AG09319 (cell line): ENCODE data around the gene SLC2A5.

Source experiments
- DNase-seq: peaks from one replicate; pipeline ENCODE4 v3.0.0-alpha.2; 2010; ENCODE audit warnings: low read depth; ENCODE audit errors: extremely low read depth
- TF ChIP-seq, protein P1 (sequence below): IDR thresholded peaks from 2 replicates; pipeline ENCODE4 v1.5.1; 2011; ENCODE audit warnings: low read depth, mild to moderate bottlenecking, inconsistent platforms, low read length, moderate library complexity

SLC2A5 gene

DNA sequence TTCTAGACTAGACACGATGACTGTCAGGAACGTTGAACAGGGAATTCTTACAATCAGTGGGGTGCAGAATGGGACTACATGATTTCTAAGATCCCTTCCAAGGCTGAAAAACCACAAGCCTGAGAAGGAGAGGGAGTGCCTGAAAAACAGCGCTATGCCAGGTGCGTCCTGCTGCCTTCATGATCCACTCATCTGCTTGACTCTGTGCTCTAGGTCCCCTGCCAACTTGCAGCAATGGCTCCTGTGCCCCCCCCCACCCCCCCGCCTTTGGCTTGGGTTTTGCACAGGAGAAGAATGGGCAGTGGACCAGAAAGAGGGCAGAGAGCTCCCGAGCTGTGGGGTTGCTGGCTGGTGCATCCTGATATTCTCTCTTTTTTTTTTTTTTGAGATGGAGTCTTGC lies 49.1 kb downstream of the SLC2A5 start:
- DNase-seq: no peak
- TF ChIP-seq, protein P1, sequence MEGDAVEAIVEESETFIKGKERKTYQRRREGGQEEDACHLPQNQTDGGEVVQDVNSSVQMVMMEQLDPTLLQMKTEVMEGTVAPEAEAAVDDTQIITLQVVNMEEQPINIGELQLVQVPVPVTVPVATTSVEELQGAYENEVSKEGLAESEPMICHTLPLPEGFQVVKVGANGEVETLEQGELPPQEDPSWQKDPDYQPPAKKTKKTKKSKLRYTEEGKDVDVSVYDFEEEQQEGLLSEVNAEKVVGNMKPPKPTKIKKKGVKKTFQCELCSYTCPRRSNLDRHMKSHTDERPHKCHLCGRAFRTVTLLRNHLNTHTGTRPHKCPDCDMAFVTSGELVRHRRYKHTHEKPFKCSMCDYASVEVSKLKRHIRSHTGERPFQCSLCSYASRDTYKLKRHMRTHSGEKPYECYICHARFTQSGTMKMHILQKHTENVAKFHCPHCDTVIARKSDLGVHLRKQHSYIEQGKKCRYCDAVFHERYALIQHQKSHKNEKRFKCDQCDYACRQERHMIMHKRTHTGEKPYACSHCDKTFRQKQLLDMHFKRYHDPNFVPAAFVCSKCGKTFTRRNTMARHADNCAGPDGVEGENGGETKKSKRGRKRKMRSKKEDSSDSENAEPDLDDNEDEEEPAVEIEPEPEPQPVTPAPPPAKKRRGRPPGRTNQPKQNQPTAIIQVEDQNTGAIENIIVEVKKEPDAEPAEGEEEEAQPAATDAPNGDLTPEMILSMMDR: no peak

GRCh38 chr1:9019896-9020295 lies 49.5 kb downstream of the SLC2A5 start:
- TF ChIP-seq, protein P1: no peak
- DNase-seq: no peak

DNA sequence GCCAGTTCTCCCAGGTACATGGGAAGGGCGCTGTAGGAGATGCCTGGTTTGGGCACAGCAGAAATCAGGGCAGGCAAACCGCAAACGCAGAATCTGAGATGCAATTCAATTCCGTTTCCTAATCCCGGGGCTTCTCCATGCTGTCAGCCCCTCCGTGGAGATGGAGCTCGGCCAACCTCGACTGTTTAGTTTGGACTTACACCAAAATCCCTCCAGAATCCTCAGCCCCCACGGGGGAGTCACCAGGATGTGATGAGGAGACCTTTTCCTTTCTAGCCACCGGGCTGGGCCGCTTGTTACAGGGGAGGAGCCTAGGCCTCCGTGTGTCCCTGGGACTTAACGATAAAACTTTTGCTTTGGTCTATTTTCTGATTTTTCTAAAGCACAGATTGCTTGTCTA lies 51.1 kb downstream of the SLC2A5 start:
- TF ChIP-seq, protein P1: no peak
- DNase-seq: no peak

- TF ChIP-seq, protein P1: no peak
- DNase-seq: no peak
These were observed 53.0 kb downstream of the SLC2A5 start for GRCh38 chr1:9016455-9016854.

GRCh38 chr1:9014475-9015375 lies 54.7 kb downstream of the SLC2A5 start:
- TF ChIP-seq, protein P1: no peak
- DNase-seq: no peak

GRCh38 chr1:9013819-9014218 lies 55.6 kb downstream of the SLC2A5 start:
- TF ChIP-seq, protein P1: no peak
- no peak for DNase-seq

DNA sequence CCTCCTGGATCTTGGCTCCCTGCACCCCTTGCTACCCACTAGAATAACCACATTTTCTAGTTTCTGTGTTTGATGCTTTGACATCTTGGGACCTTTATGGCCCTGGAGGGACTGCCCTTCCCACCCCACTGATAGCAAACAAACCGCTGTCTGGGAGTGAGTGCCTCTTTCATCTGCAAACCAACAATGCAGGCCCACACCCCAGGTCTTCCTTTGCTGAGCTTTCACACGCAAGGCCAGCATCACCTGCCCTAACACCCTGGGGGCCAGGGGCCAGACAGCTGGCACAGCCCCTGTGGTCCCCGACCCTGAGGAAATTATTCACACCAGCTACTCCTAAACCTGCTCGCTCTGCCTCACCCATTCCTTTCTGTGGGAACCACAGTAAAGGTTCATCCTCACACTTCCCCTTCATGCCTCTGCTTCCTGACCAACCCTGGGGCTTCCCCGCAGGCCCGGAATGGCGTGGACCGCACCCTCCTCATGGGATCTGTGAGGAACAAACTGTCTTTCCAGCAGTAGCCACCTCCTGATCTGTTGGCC lies 58.6 kb downstream of the SLC2A5 start:
- TF ChIP-seq, protein P1: no peak
- no peak for DNase-seq
